NOMO-1 treated with DMSO at 0.1 percent for 48 hours (cell line): ENCODE results near the gene TAF7L.
"Not testable (repeated sequence)": the region's sequence is repeated elsewhere in the genome, so short reads cannot be mapped to it uniquely, and the experiment has no call there.

Source experiments
- DNase-seq: peaks from one replicate; lab custom pipeline; 2025; ENCODE audit not compliant: unreplicated experiment; lab: John Stamatoyannopoulos, UW

Gene TAF7L

GRCh38 chrX:101290957-101291603 lies at the start of gene TAF7L:
Gene TAF7L, minus strand, starts transcription at chrX:101291334. Its CDS starts 3,791 bp downstream, at chrX:101287543.
- no peak for DNase-seq

GRCh38 chrX:101337776-101338271 lies 46.7 kb upstream of the TAF7L start:
- no peak for DNase-seq

- DNase-seq = not testable (repeated sequence)
These were observed 43.2 kb upstream of the TAF7L start for GRCh38 chrX:101334310-101334709.

GRCh38 chrX:101326600-101326999 lies 35.5 kb upstream of the TAF7L start:
- DNase-seq = not testable (repeated sequence)

GRCh38 chrX:101303790-101304189 lies 12.7 kb upstream of the TAF7L start:
- no peak for DNase-seq

- not testable (repeated sequence) for DNase-seq
These were observed 4.5 kb upstream of the TAF7L start for GRCh38 chrX:101295603-101296002.

GRCh38 chrX:101287402-101287801 lies 3.7 kb downstream of the TAF7L start:
- peak; percentile 53 for DNase-seq

- DNase-seq = no peak
These were observed 14.9 kb downstream of the TAF7L start for GRCh38 chrX:101276238-101276637.

GRCh38 chrX:101274198-101274597 lies 16.9 kb downstream of the TAF7L start:
- no peak for DNase-seq

- DNase-seq = no peak
These were observed 25.2 kb downstream of the TAF7L start for GRCh38 chrX:101265869-101266428.

- DNase-seq = no peak
These were observed 27.4 kb downstream of the TAF7L start for GRCh38 chrX:101263766-101264165.

GRCh38 chrX:101262590-101262989 lies 28.5 kb downstream of the TAF7L start:
- DNase-seq = no peak

GRCh38 chrX:101260435-101260834 lies 30.7 kb downstream of the TAF7L start:
- no peak for DNase-seq

- DNase-seq = no peak
These were observed 32.9 kb downstream of the TAF7L start for GRCh38 chrX:101258259-101258581.

- no peak for DNase-seq
These were observed 33.5 kb downstream of the TAF7L start for GRCh38 chrX:101257448-101258258.

GRCh38 chrX:101252634-101253033 lies 38.5 kb downstream of the TAF7L start:
- DNase-seq = no peak

- DNase-seq = no peak
These were observed 49.6 kb downstream of the TAF7L start for GRCh38 chrX:101241531-101241930.

- DNase-seq = no peak
These were observed 54.1 kb downstream of the TAF7L start for GRCh38 chrX:101237041-101237440.

- DNase-seq = no peak
These were observed 58.8 kb downstream of the TAF7L start for GRCh38 chrX:101232316-101232715.

GRCh38 chrX:101231080-101231479 lies 60.1 kb downstream of the TAF7L start:
- DNase-seq = no peak

- no peak for DNase-seq
These were observed 60.5 kb downstream of the TAF7L start for GRCh38 chrX:101230636-101231035.

- no peak for DNase-seq
These were observed 62.0 kb downstream of the TAF7L start for GRCh38 chrX:101229170-101229569.
